HEK293 (cell line): ENCODE measurements around the gene KLHL28.
A peak's percentile ranks its signal among the peaks of the same experiment; 100 is the strongest.

Source experiments
- CTCF ChIA-PET: fragments of 350-600 bp; formaldehyde crosslinking; extraction: SDS; loops from one replicate; lab custom pipeline; 2021; ENCODE audit warnings: antibody characterized with exemption; lab: Yijun Ruan, JAX
- POLR2A ChIA-PET: fragments of 300-600 bp; formaldehyde crosslinking; extraction: SDS; loops from one replicate; lab custom pipeline; 2020; ENCODE audit warnings: antibody characterized with exemption, inconsistent platforms; lab: Yijun Ruan, JAX
- H3K27ac ChIP-seq: fragments of 200-500 bp; sonication (Bioruptor generic); 2 replicates; pipeline ENCODE4 v1.5.1; 2014; ENCODE audit warnings: low read depth, low read length, control low read depth, inconsistent platforms; ENCODE audit errors: extremely low read depth
- H3K36me3 ChIP-seq, 2 experiments: fragments of 200-500 bp in 1 of 2; sonication (Bioruptor generic) in 1 of 2; 1 replicate in 1 of 2; 2 replicates in 1 of 2; pipeline ENCODE4 v1.5.1; 2014 to 2017; ENCODE audit warnings: inconsistent platforms in 2 of 2, low read length in 2 of 2; ENCODE audit not compliant: control insufficient read depth in 2 of 2, insufficient read depth in 1 of 2
- H3K4me1 ChIP-seq: fragments of 200-500 bp; sonication (Bioruptor generic); 2 replicates; pipeline ENCODE4 v1.5.1; 2014; ENCODE audit warnings: mild to moderate bottlenecking, low read length, inconsistent platforms; ENCODE audit not compliant: control insufficient read depth, insufficient read depth
- H3K4me3 ChIP-seq: 2 replicates; pipeline ENCODE4 v1.5.1; 2011; ENCODE audit warnings: low read depth, mild to moderate bottlenecking, control low read depth, low read length, moderate library complexity
- H3K9me3 ChIP-seq: fragments of 200-500 bp; sonication (Bioruptor generic); 2 replicates; pipeline ENCODE4 v1.5.1; 2014; ENCODE audit warnings: low read depth, low read length, inconsistent platforms; ENCODE audit not compliant: control insufficient read depth, insufficient read depth
- KLF10 ChIP-seq: fragments of 450-650 bp; IDR thresholded peaks from 2 replicates; pipeline ENCODE4 v1.5.1; 2018; ENCODE audit warnings: missing biosample characterization, mild to moderate bottlenecking, missing genetic modification characterization
- REPIN1 ChIP-seq: fragments of 450-650 bp; formaldehyde crosslinking; IDR thresholded peaks from 2 replicates; pipeline ENCODE4 v1.5.1; 2017; ENCODE audit warnings: missing biosample characterization, missing genetic modification characterization, low read depth
- TRIM28 ChIP-seq: IDR thresholded peaks from 2 replicates; pipeline ENCODE4 v1.6.1; 2011; ENCODE audit warnings: low read length, control low read depth, borderline replicate concordance
- WT1 ChIP-seq: fragments of 450-650 bp; formaldehyde crosslinking; IDR thresholded peaks from 2 replicates; pipeline ENCODE4 v1.5.1; 2016; ENCODE audit warnings: missing biosample characterization, missing genetic modification characterization
- ZBTB10 ChIP-seq: fragments of 450-650 bp; formaldehyde crosslinking; IDR thresholded peaks from 2 replicates; pipeline ENCODE4 v1.5.1; 2016; ENCODE audit warnings: missing biosample characterization, missing genetic modification characterization
- ZBTB21 ChIP-seq: fragments of 450-650 bp; formaldehyde crosslinking; IDR thresholded peaks from 2 replicates; pipeline ENCODE4 v1.5.1; 2017; ENCODE audit warnings: missing biosample characterization, missing genetic modification characterization
- ZBTB48 ChIP-seq: fragments of 450-650 bp; formaldehyde crosslinking; IDR thresholded peaks from 2 replicates; pipeline ENCODE4 v1.5.1; 2016; ENCODE audit warnings: missing biosample characterization, missing genetic modification characterization
- ZNF155 ChIP-seq: fragments of 450-650 bp; formaldehyde crosslinking; IDR thresholded peaks from 2 replicates; pipeline ENCODE4 v1.5.1; 2016; ENCODE audit warnings: missing biosample characterization, missing genetic modification characterization
- ZNF2 ChIP-seq: fragments of 450-650 bp; formaldehyde crosslinking; IDR thresholded peaks from 2 replicates; pipeline ENCODE4 v1.5.1; 2016; ENCODE audit warnings: missing biosample characterization, missing genetic modification characterization
- ZNF23 ChIP-seq: fragments of 450-650 bp; formaldehyde crosslinking; IDR thresholded peaks from 2 replicates; pipeline ENCODE4 v1.5.1; 2016; ENCODE audit warnings: missing biosample characterization, missing genetic modification characterization, borderline replicate concordance
- ZNF239 ChIP-seq: fragments of 450-650 bp; formaldehyde crosslinking; IDR thresholded peaks from 2 replicates; pipeline ENCODE4 v1.5.1; 2016; ENCODE audit warnings: missing biosample characterization, missing genetic modification characterization
- ZNF26 ChIP-seq: fragments of 450-650 bp; formaldehyde crosslinking; IDR thresholded peaks from 2 replicates; pipeline ENCODE4 v1.5.1; 2016; ENCODE audit warnings: missing biosample characterization, missing genetic modification characterization
- ZNF274 ChIP-seq, 2 experiments: fragments of 200-500 bp in 1 of 2; fragments of 450-650 bp in 1 of 2; sonication (Bioruptor generic) in 1 of 2; formaldehyde crosslinking in 1 of 2; IDR thresholded peaks; 2 replicates each; pipeline versions ENCODE4 v1.5.1 to v1.6.1; 2014 to 2016; ENCODE audit warnings: borderline replicate concordance in 1 of 2, inconsistent platforms in 1 of 2, low read length in 1 of 2, missing biosample characterization in 1 of 2, missing genetic modification characterization in 1 of 2
- ZNF391 ChIP-seq: fragments of 450-650 bp; formaldehyde crosslinking; IDR thresholded peaks from 2 replicates; pipeline ENCODE4 v1.5.1; 2016; ENCODE audit warnings: low read depth, missing biosample characterization, missing genetic modification characterization, borderline replicate concordance
- ZNF473 ChIP-seq: fragments of 450-650 bp; formaldehyde crosslinking; IDR thresholded peaks from 2 replicates; pipeline ENCODE4 v1.5.1; 2017; ENCODE audit warnings: missing biosample characterization, missing genetic modification characterization
- ZNF555 ChIP-seq: fragments of 450-650 bp; formaldehyde crosslinking; conservative IDR thresholded peaks from 2 replicates; pipeline ENCODE4 v1.5.1; 2017; ENCODE audit warnings: missing biosample characterization, mild to moderate bottlenecking, missing genetic modification characterization, inconsistent platforms
- ZNF639 ChIP-seq: fragments of 450-650 bp; formaldehyde crosslinking; IDR thresholded peaks from 2 replicates; pipeline ENCODE4 v1.5.1; 2016; ENCODE audit warnings: missing biosample characterization, missing genetic modification characterization
- ZNF654 ChIP-seq: fragments of 450-650 bp; formaldehyde crosslinking; IDR thresholded peaks from 2 replicates; pipeline ENCODE4 v1.5.1; 2016; ENCODE audit warnings: low read depth, missing biosample characterization, missing genetic modification characterization
- ZNF660 ChIP-seq: fragments of 450-650 bp; IDR thresholded peaks from 2 replicates; pipeline ENCODE4 v1.5.1; 2018; ENCODE audit warnings: missing biosample characterization, mild to moderate bottlenecking, missing genetic modification characterization
- ZNF704 ChIP-seq: fragments of 450-650 bp; formaldehyde crosslinking; IDR thresholded peaks from 2 replicates; pipeline ENCODE4 v1.5.1; 2016; ENCODE audit warnings: missing biosample characterization, missing genetic modification characterization
- ZNF747 ChIP-seq: fragments of 450-650 bp; formaldehyde crosslinking; IDR thresholded peaks from 2 replicates; pipeline ENCODE4 v1.5.1; 2016; ENCODE audit warnings: missing biosample characterization, missing genetic modification characterization
- ZNF837 ChIP-seq: fragments of 450-650 bp; formaldehyde crosslinking; IDR thresholded peaks from 2 replicates; pipeline ENCODE4 v1.5.1; 2016; ENCODE audit warnings: missing biosample characterization, missing genetic modification characterization

Gene KLHL28

GRCh38 chr14:44961554-44962333, at the start of gene KLHL28, which contains the start of gene TOGARAM1 (continued):
- TF ChIP-seq ZNF654 (tag by site-specific recombination) (no peak), REPIN1 (tag by site-specific recombination) (no peak), ZNF391 (tag by site-specific recombination) (peak; percentile 52; the same call in 1 of the 2 replicates), ZNF274 (IDR thresholded peaks at IDR 0.05; ENCODE audit: low read length) (no peak), ZNF274 (tag by site-specific recombination; IDR thresholded peaks at IDR 0.05; ENCODE audit: borderline replicate concordance) (no peak)
- TF ChIP-seq, all 188 proteins: peak for 41

- no peaks in the 10 kb centered on the region for H3K9me3 ChIP-seq
- TF ChIP-seq TRIM28, result no peak
- no peak for TF ChIP-seq ZNF26
- no peak for TF ChIP-seq ZNF473 (tag by site-specific recombination)
- no peak for TF ChIP-seq ZNF704 (tag by site-specific recombination)
- TF ChIP-seq ZNF555 (tag by site-specific recombination), result no peak
- H3K36me3 ChIP-seq, result peaks cover 8 to 15% of the 10 kb centered on the region in 2 experiments
- H3K4me1 ChIP-seq, result no peaks in the 10 kb centered on the region
- H3K4me3 ChIP-seq, result no peak overlapping the region
- no peak overlapping the region for H3K27ac ChIP-seq
- POLR2A ChIA-PET, result no interaction called here
- CTCF ChIA-PET, result no interaction called here
These were observed 42.2 kb upstream of the KLHL28 start for GRCh38 chr14:45003924-45004323.

- no peak overlapping the region for H3K27ac ChIP-seq
- POLR2A ChIA-PET, result no interaction called here
- TF ChIP-seq ZNF837 (tag by site-specific recombination) (no peak), WT1 (tag by site-specific recombination) (no peak), ZNF26 (no peak), ZNF747 (no peak), ZNF2 (tag by site-specific recombination) (no peak), ZBTB21 (no peak), ZBTB10 (no peak), ZNF155 (no peak), ZNF239 (tag by site-specific recombination) (no peak), ZNF660 (tag by site-specific recombination) (no peak), KLF10 (tag by site-specific recombination) (no peak), ZNF639 (tag by site-specific recombination) (no peak), ZNF23 (tag by site-specific recombination) (no peak), ZBTB48 (tag by site-specific recombination) (no peak)
These were observed 34.1 kb upstream of the KLHL28 start for GRCh38 chr14:44995770-44996294.

More at GRCh38 chr14:44995770-44996294, 34.1 kb upstream of the KLHL28 start:
- Histone ChIP-seq H3K36me3 (peaks cover 5 to 9% of the 10 kb centered on the region in 2 experiments; a peak in 2 of 3 replicates), H3K4me3 (no peak overlapping the region), H3K9me3 (no peaks in the 10 kb centered on the region), H3K4me1 (no peaks in the 10 kb centered on the region)
- CTCF ChIA-PET, result no interaction called here
